DND-41 (cell line): ENCODE data around the gene DCTN3.

Experiments
- ATAC-seq: fragments of 200-7000 bp; cut with Tn5 transposase; 3 replicates; pipeline ENCODE4 v1.9.1; 2021; ENCODE audit warnings: low read depth; ENCODE audit not compliant: insufficient read depth
- DNase-seq: peaks from one replicate; pipeline ENCODE4 v3.0.0-alpha.2; 2020
- H2AFZ ChIP-seq: 2 replicates; pipeline ENCODE4 v1.6.0; 2012; ENCODE audit warnings: low read depth, low read length
- H3K27ac ChIP-seq: 2 replicates; pipeline ENCODE4 v1.5.1; 2012; ENCODE audit warnings: low read length, inconsistent platforms
- H3K27me3 ChIP-seq: fragments of 200-600 bp; sonication (generic); 2 replicates; pipeline ENCODE4 v1.6.0; 2012; ENCODE audit warnings: low read length, mild to moderate bottlenecking, inconsistent platforms; ENCODE audit not compliant: insufficient read depth, poor library complexity
- H3K36me3 ChIP-seq: 2 replicates; pipeline ENCODE4 v1.5.1; 2012; ENCODE audit warnings: low read length, inconsistent platforms; ENCODE audit not compliant: insufficient read depth
- H3K4me1 ChIP-seq: 2 replicates; pipeline ENCODE4 v1.5.1; 2012; ENCODE audit warnings: mild to moderate bottlenecking, low read length; ENCODE audit not compliant: insufficient read depth
- H3K4me2 ChIP-seq: 2 replicates; pipeline ENCODE4 v1.6.0; 2012; ENCODE audit warnings: mild to moderate bottlenecking, moderate library complexity, low read length, inconsistent platforms; ENCODE audit not compliant: insufficient read depth
- H3K4me3 ChIP-seq, 2 experiments: fragments of 200-600 bp in 1 of 2; shearing (Covaris generic) in 1 of 2; 2 replicates each; pipeline ENCODE4 v1.5.1; 2012 to 2016; ENCODE audit warnings: inconsistent platforms in 2 of 2, low read length in 2 of 2, mild to moderate bottlenecking in 2 of 2, low read depth in 1 of 2, moderate library complexity in 1 of 2
- H3K79me2 ChIP-seq: 2 replicates; pipeline ENCODE4 v1.6.0; 2012; ENCODE audit warnings: low read length, inconsistent platforms; ENCODE audit not compliant: insufficient read depth
- H3K9ac ChIP-seq: 2 replicates; pipeline ENCODE4 v1.6.0; 2012; ENCODE audit warnings: low read depth, mild to moderate bottlenecking, inconsistent platforms, low read length, moderate library complexity
- H3K9me3 ChIP-seq: 2 replicates; pipeline ENCODE4 v1.5.1; 2012; ENCODE audit warnings: low read length, moderate library complexity, mild to moderate bottlenecking, inconsistent platforms; ENCODE audit not compliant: insufficient read depth, severe bottlenecking
- H4K20me1 ChIP-seq: 2 replicates; pipeline ENCODE4 v1.6.0; 2012; ENCODE audit warnings: low read length; ENCODE audit not compliant: insufficient read depth
- EZH2 ChIP-seq: IDR thresholded peaks from 3 replicates; pipeline ENCODE4 v1.6.1; 2012; ENCODE audit warnings: borderline replicate concordance, low read depth, mild to moderate bottlenecking, moderate library complexity, low read length, inconsistent platforms; ENCODE audit not compliant: severe bottlenecking
- TF ChIP-seq, protein P1 (sequence below): IDR thresholded peaks from 2 replicates; pipeline ENCODE4 v1.5.1; 2012; ENCODE audit warnings: borderline replicate concordance, low read length, moderate library complexity, mild to moderate bottlenecking; ENCODE audit not compliant: poor library complexity, severe bottlenecking; ENCODE audit errors: extremely low read depth

The DCTN3 gene

DNA sequence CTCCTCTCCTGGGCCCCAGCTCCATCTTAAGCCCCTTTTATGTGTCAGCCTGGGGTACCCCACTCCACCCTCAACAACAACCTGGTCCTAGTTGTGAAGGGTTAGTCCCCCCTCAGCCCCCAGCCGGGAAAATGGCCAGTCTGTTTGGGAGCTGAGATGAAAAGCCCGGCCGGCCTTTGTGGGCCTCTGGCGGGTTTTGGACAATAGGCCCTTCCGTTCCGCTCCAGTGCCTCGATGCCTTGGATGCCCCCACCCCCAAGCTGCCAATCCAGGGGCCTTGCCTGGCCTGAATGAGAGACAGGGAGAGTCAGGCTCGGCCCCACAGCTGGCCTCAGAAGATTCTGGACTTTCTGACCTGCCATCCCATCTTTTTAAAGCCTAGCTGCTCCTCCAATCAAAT lies 39.9 kb downstream of the DCTN3 start:
- Histone ChIP-seq H3K9me3 (no peaks in the 10 kb centered on the region), H3K4me1 (no peaks in the 10 kb centered on the region), H3K79me2 (no peaks in the 10 kb centered on the region), H2AFZ (no peak overlapping the region), H3K4me3 (no peak overlapping the region), H3K36me3 (no peaks in the 10 kb centered on the region), H3K27ac (no peak overlapping the region), H3K27me3 (peaks cover 21% of the 10 kb centered on the region), H4K20me1 (no peaks in the 10 kb centered on the region), H3K9ac (no peak overlapping the region), H3K4me2 (no peak overlapping the region)
- TF ChIP-seq, protein P1, sequence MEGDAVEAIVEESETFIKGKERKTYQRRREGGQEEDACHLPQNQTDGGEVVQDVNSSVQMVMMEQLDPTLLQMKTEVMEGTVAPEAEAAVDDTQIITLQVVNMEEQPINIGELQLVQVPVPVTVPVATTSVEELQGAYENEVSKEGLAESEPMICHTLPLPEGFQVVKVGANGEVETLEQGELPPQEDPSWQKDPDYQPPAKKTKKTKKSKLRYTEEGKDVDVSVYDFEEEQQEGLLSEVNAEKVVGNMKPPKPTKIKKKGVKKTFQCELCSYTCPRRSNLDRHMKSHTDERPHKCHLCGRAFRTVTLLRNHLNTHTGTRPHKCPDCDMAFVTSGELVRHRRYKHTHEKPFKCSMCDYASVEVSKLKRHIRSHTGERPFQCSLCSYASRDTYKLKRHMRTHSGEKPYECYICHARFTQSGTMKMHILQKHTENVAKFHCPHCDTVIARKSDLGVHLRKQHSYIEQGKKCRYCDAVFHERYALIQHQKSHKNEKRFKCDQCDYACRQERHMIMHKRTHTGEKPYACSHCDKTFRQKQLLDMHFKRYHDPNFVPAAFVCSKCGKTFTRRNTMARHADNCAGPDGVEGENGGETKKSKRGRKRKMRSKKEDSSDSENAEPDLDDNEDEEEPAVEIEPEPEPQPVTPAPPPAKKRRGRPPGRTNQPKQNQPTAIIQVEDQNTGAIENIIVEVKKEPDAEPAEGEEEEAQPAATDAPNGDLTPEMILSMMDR, result no peak
- no peak for TF ChIP-seq EZH2
- DNase-seq, result no peak
- no peak for ATAC-seq

DNA sequence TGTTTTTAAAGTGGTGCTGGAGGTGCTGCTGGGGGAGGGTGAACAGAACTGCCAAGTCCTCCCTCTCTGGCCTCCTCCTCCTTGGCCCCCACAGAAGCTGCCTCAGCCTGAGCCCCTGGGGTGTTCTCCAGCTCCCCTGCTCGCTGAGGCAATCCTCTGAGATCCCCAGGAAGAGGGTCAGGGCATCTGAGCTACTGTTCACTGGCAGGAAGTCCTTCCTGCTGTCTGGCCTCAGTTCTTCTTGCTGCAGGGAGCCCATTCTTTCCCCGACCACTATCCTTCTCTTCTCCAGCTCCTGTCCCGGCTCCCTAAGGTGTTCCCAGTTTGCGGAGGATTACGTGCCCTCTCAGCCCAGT lies 40.5 kb downstream of the DCTN3 start:
- H3K27me3 ChIP-seq, result peaks cover 16% of the 10 kb centered on the region
- DNase-seq (no peak), ATAC-seq (no peak)
- no peaks in the 10 kb centered on the region for H4K20me1 ChIP-seq
- H2AFZ ChIP-seq, result no peak overlapping the region
- H3K4me2 ChIP-seq, result no peak overlapping the region
- H3K36me3 ChIP-seq, result no peaks in the 10 kb centered on the region
- H3K79me2 ChIP-seq, result no peaks in the 10 kb centered on the region
- H3K9ac ChIP-seq, result no peak overlapping the region
- no peaks in the 10 kb centered on the region for H3K4me1 ChIP-seq
- no peaks in the 10 kb centered on the region for H3K9me3 ChIP-seq
- TF ChIP-seq, protein P1, result no peak
- no peak for TF ChIP-seq EZH2
- H3K4me3 ChIP-seq, result no peak overlapping the region
- no peak overlapping the region for H3K27ac ChIP-seq

DNA sequence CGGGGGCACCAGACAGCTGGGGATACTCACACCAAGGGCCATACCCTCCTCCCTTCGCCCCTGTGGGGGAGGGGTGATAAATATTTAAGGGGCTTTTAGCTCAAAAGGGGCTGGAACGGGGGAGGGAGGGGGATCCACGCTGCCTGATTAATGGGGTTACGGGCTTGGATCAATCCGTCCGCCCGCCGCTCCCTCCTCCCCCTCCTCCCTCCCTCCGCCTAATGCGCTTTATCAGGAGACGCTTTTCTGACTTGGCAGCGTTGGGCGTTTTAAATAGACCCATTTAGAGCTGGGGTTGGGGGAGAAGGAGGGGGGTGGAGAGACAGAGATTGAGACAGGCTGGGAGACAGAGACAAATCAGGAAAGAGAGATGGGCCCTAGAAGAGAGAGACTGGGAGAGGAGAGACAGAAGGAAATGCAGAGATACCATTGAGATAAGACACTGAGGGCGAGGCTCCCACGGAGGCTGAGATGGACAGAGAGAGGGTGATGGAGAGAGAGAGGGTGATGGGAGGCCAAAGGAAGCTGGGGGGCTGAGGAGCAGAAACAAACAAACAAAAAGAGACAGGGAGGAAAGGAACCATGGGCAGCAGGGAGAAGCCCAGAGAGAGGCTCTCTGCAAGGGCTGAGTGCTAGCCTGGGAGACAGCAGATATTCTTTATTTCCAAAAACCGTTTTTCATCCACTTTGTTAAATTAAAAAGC lies 41.0 kb downstream of the DCTN3 start:
- H3K79me2 ChIP-seq, result no peaks in the 10 kb centered on the region
- DNase-seq (no peak), ATAC-seq (no peak)
- H3K9me3 ChIP-seq, result no peaks in the 10 kb centered on the region
- no peaks in the 10 kb centered on the region for H3K36me3 ChIP-seq
- H3K9ac ChIP-seq, result no peak overlapping the region
- no peak overlapping the region for H2AFZ ChIP-seq
- no peaks in the 10 kb centered on the region for H4K20me1 ChIP-seq
- H3K4me3 ChIP-seq, result no peak overlapping the region
- peaks cover 14% of the 10 kb centered on the region for H3K27me3 ChIP-seq
- H3K27ac ChIP-seq, result no peak overlapping the region
- no peak for TF ChIP-seq EZH2
- TF ChIP-seq, protein P1, result no peak
- H3K4me2 ChIP-seq, result no peak overlapping the region
- H3K4me1 ChIP-seq, result no peaks in the 10 kb centered on the region
